HG03558 (cell line): Measurements from ENCODE around the gene CHST6.
"Not testable (repeated sequence)": the region's sequence is repeated elsewhere in the genome, so short reads cannot be mapped to it uniquely, and the experiment has no call there.

ENCODE experiments used
- ATAC-seq: cut with Tn5 transposase; IDR thresholded peaks from one replicate; pipeline ENCODE4 v1.9.1; 2021; ENCODE audit warnings: moderate number of reproducible peaks; ENCODE audit not compliant: unreplicated experiment; ENCODE audit errors: extremely low read depth

CHST6 gene

GRCh38 chr16:75506107-75506506 is 10.9 kb upstream of the CHST6 start:
- ATAC-seq = no peak

GRCh38 chr16:75503801-75504200 is 8.6 kb upstream of the CHST6 start:
- ATAC-seq = no peak

GRCh38 chr16:75502916-75503605 is 7.8 kb upstream of the CHST6 start:
- no peak for ATAC-seq

- not testable (repeated sequence) for ATAC-seq
These were observed 6.6 kb upstream of the CHST6 start for GRCh38 chr16:75501820-75502219.

GRCh38 chr16:75501359-75501758 is 6.1 kb upstream of the CHST6 start:
- ATAC-seq = no peak

GRCh38 chr16:75498605-75499322 is 3.5 kb upstream of the CHST6 start:
- not testable (repeated sequence) for ATAC-seq

- ATAC-seq = no peak
These were observed 2.3 kb upstream of the CHST6 start for GRCh38 chr16:75497558-75497957.

DNA sequence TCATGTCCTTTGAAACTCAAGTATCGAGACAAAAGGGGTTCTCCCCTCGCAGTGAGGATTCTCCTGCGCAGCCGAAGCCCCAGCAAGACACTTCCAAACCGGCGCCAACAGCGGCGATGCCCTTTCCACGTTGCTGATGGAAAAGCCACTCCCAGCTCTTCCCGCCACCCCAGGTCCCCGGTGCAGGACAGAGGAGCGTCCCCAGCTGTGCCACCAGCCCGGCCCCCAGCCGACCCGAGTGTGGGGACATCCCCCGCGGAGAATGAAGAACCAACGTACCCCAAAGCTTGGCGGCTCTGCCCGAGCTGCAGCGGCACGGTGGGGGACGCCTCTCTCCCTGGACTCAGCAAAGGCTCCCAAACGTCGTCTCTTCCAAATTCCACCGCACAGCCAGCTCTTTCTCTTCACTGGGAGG is 573 bp downstream of the CHST6 start:
- ATAC-seq = no peak

DNA sequence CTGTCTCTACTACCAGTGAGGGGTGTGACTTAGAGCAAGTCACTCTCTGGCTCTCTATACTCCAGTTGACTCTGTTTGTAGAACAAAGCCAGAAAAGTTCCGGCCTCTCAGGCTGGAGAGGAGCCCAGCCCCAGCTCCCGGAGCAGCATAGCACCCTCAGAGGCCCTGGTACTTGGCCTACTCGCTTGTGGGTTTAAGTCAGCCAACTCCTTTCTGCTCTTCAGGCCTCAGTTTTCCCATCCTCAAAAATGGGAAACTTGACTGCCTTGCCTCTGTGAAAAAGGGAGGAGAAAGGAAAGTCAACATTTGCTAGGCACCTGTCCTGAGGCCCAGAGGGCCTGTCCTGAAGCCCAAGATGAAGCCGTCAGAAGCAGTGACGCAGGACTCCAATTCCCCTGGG is 1.1 kb downstream of the CHST6 start:
- ATAC-seq = no peak

- ATAC-seq = no peak
These were observed 3.4 kb downstream of the CHST6 start for GRCh38 chr16:75491876-75492275.

DNA sequence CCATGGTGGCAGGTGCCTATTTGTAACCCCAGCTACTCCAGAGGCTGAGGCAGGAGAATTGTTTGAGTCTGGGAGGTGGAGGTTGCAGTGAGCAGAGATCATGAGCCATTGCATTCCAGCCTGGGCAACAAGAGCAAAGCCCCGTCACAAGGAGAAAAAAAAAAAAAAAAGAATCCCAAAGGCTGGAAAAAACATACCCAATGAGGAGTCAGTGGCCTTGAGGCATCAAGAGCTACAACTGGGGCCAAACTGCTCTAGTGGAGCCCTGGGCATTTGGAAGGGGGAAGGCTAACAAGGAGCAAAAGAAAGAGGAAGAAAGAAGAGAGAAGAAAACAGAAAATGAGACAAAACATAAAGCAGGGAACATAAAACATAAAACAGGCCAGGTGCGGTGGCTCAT is 6.9 kb downstream of the CHST6 start:
- no peak for ATAC-seq

DNA sequence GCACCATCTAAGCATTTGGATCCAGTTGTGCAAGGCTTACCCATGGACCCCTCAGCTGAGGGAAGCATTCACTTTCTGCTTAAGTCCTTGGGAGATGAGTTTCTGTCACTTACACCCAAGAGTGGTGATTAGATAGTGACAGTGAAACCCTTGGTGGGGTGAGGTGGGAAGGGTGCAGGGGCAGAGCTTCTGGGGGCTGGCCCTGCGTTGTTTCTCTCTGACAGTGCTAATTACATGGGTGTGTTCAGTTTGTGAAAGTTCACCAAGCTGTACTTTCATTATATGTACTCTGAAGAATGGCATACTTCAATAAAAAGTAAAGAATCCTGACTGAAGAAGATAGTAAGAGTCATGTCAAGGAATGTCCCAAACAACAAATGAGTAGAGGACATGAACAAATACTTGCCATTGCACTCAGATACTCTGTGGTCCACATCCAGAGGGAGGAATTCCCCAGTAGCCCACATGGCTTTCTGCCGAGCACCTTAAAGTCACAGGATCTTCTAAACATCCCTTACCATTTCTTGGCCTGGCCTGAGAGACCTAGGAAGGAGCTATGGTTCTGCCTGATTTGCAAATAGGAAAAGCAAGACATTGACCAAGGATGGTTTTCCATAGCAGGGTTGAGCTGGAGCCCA is 8.4 kb downstream of the CHST6 start:
- ATAC-seq = no peak

DNA sequence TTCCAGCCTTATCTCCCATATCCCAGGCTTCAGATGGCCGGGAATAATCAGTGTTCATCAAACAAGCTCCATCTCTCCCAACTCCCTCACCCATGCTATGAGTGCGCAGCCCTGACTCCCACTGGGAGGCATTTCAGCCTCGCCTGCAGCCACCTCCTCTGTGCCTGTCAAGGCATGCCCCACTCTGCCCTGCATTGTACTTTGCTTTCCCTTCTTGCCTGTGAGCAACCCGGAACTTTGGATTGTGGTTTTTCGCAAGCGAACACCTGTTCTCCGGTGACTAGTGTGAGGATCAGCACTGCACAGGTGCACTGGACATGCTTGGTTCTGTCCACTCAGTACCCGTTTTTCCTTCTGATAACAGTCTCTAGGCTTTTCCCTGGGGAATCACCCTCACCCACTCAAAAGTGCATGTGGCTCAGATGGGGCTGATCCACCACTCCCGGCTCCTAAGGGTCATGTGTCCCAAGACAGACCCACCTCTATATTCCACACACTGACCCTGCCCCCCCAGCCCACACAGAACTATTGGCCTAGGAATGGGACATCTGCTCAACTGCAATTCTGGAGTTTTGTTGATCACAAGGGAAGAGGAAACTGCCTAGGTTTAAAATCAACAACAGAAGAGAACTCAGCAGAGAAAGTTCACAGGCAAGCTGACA is 9.1 kb downstream of the CHST6 start:
- ATAC-seq = no peak

GRCh38 chr16:75485230-75486013 is 9.8 kb downstream of the CHST6 start:
- no peak for ATAC-seq

DNA sequence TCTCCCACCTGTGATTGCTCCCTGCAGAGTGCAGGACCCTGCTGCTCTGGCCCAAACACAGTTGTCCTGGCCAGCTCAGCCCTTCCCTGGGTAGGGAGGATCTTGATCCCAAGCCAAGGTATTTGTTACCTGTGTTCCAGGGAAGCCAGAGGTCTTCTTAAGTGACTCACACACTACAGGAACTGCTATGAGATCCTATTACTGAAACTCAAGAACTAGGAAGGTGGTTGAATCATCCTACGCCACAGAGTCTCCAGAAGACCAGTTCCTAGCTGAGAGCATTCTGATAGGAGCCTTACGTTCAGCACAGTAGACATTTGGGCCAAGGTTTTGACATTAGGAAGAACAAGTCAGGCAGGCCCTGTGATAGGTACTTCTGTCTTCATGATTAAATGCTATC is 12.0 kb downstream of the CHST6 start:
- ATAC-seq = no peak

GRCh38 chr16:75482434-75483205 is 12.6 kb downstream of the CHST6 start:
- ATAC-seq = no peak

GRCh38 chr16:75481475-75481874 is 13.8 kb downstream of the CHST6 start:
- no peak for ATAC-seq

GRCh38 chr16:75479421-75479990 is 15.7 kb downstream of the CHST6 start:
- ATAC-seq = no peak
